HG03457 (cell line): ENCODE data around the gene PRKCZ.

Experiments used
- ATAC-seq: cut with Tn5 transposase; IDR thresholded peaks from one replicate; pipeline ENCODE4 v1.9.1; 2021; ENCODE audit warnings: moderate number of reproducible peaks; ENCODE audit not compliant: unreplicated experiment

The PRKCZ gene

GRCh38 chr1:2172551-2173146 is 122.4 kb downstream of the PRKCZ start:
- ATAC-seq = no peak

DNA sequence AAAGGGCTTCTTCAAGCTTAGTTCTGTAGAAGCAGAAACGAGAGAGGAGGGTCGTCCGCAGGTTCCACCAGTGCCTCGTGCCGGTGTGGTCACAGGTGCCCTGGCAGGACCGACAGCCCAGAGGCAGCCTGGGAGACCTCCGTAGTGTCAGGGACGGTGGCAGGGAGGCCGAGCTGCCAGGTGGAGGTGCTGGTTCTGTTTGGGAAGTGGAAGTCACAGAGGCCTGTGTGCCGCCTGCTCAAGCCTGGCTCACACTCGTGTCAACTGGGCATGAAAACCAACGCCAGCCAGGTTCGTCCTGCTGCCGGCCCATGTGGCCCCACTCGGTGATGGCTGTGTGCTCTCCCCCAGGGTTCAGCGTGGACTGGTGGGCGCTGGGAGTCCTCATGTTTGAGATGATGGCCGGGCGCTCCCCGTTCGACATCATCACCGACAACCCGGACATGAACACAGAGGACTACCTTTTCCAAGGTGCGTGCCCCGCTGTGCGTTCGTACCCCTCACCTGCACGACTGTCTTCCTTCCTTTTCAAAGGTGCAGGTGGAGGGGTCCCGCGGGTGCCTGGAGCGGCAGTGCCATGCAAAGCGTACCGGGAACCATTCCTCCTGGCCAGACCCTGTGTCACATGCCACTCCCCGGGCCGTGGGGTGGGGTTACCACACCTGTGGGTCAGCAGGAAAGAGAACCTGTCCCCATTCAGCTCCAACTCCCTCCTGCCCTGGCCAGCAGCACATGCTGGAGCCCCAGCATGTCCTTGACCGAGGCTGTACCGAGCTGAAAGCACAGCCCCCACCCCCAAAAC is 123.5 kb downstream of the PRKCZ start:
- ATAC-seq = no peak

- ATAC-seq = no peak
These were observed 124.3 kb downstream of the PRKCZ start for GRCh38 chr1:2174348-2175054.

- no peak for ATAC-seq
These were observed 124.8 kb downstream of the PRKCZ start for GRCh38 chr1:2175055-2175414.

DNA sequence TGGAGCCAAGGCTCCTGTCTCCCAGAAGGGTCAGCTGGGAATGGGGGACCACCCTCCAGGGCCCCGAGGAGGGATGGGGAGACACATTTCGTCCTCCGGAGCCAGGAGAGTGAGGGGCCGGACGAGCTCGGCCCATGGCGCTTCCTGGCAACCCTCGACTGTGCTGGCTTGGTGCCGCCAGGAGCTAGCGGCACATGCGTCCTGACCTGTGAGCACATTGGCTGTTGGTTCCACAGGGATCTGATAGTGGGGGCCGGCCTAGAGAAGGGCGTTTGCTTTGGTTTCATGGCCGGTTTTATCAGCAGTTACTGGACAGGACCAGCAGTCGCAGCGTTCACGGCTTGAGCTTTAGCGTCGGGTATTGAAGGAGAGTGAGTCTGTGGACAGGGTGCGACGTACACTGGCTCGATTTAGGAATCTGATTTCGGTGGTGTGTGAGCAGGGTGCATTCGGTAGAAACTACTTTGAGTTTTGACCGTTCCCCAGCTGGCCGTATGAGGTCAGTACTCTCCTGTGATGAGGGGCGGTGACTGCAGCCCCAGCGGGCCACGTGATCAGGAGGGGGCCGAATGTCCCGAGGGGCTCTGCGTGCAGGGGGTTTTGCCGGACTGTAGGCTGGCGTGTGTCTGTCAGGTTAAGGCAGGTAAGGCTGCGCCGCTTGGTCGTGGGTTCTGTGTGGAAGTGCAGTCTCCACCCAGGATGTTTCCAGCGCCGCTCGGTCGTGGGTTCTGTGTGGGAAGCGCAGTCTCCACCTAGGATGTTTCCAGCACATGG is 125.7 kb downstream of the PRKCZ start:
- no peak for ATAC-seq

DNA sequence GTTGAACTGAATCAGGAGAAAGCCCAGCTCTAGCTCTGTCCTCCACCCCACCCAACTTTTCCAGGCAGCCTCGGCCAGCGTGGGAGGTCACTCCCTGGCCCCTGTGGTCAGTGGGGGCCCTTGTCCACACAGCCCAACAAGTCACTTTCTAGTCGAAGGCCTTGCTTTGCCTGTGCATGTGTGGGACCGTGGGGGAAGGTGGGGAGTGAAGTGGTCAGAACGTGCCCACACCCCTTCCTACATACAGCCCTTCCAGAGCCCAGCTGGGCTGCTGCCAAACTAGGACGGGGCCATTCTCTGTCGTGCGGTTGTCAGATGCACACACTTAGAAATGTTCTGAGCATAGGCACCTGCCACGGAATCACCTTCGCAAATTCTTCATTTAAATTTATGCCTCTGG is 126.4 kb downstream of the PRKCZ start:
- no peak for ATAC-seq

DNA sequence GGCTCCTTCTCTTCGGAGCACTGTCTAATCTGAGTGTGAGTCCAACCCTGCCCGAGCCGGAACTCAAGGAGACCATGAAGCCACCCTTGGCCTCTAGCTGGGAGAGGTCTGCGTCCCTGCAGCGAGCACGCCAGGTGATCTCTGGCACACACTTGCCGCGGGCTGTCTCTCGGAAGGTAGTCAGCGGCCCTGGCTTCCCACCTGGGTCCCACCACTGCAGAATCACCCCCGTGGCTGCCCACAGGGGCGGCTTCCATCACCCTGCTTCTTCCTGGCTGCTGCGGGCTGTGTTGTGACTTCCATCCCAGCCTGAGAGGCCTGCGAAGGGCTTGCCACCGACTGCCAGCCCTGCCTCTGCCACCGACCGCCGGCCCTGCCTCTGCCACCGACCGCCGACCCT is 127.3 kb downstream of the PRKCZ start:
- ATAC-seq = no peak

DNA sequence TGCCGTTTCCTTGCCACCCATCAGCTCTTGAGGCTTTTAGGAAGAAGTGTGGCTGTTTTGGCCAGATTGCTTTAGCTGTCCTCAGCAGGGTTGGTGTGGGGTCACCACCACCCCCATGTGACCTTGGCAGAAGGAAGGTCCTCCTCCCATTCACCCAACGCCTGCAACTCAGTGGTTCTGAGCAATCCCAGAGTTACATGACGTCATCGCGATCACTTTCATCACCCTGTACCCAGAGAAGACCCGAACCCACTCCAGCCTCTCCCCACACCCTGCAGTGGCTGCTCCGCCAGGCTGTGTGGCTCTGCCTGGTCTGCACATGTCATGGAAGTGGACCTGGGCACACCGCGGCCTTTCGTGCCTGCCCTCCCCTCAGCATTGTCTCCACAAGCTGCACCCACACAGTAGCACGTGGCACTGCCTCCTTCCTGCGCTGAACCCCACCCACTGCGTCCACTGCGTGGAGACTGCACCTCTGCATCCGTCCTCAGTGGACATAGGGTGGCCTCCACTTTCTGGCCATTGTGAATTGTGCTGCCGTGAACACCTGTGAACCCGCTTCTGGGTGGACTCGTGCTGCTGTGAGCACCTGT is 127.8 kb downstream of the PRKCZ start:
- ATAC-seq = no peak

DNA sequence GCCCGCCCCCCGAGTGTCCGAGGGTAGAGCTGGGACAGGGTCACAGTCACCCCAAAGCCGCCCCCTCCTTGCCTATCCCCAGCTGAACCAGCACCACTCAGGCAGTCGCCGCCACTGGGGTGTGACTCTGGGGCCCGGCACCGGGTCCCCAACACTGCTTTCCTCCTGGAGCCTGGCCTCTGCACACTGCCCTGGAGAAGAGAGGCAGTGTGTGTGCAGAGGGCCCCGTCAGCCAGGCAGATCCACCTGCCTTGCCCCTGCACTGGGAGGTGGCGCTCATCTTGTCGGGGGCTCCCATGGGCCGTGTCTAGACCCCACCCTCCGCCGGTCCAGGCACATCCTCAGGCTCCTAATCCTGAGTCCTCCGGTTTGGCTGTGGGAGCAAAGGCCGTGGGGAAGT is 128.7 kb downstream of the PRKCZ start:
- ATAC-seq = no peak

- ATAC-seq = no peak
These were observed 129.2 kb downstream of the PRKCZ start for GRCh38 chr1:2179283-2180013.

DNA sequence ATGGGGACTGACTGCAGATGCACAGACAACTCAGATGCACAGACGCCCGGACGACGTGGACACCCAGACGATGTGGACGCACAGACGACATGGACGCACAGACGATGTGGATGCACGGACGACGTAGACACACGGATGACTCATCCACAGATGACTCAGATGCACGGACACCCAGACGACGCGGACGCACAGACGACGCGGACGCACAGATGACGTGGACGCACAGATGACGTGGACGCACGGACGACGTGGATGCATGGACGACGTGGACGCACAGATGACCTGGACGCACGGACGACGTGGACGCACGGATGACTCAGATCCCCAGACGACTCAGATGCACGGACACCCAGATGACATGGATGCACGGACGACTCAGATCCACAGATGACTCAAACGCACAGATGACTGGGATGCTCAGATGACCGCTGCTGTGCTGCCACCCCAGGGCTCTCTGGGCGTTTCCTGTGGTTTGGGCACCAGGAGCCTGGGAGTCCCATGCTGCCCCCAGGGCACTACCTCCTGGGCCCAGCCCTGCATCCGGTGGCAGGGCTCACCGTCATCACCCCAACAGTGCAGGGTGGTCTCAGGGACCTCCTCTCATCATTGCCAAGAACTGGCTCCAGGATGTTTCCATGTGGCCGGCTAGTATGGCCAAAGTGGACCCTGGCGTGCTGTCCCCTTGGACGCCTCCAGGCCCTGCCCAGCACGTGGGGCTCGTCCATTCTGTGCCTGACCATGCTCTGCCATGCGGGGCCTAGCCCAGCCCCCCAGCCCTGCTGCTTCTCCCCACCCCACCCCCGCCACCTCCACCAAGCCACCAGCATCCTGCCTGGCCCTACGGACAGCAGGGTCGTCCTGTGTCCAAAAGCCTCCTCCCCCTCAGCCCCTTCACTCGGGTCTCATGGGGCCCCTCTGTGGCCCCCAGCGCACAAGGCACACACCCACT is 130.4 kb downstream of the PRKCZ start:
- ATAC-seq = no peak

- no peak for ATAC-seq
These were observed 131.1 kb downstream of the PRKCZ start for GRCh38 chr1:2181271-2181670.

DNA sequence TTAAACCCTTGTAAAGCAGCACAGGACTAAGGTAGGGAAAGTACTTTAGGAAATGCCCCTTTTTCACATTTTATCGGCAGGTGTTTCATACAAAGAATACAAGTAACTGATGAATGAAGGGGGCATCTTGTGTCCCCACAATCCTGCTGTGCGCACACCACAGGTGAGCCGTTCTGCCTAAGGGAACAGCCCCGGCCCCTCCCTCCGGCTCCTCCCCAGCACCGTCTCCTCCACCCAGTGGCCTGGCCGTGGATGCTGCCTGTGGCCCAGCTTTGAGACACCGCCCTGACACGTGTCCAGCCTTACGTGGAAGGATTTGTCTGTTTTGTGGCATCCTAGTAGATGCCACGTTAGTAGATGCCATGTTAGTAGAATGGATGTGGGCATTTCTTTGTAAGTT is 131.5 kb downstream of the PRKCZ start:
- ATAC-seq = no peak

DNA sequence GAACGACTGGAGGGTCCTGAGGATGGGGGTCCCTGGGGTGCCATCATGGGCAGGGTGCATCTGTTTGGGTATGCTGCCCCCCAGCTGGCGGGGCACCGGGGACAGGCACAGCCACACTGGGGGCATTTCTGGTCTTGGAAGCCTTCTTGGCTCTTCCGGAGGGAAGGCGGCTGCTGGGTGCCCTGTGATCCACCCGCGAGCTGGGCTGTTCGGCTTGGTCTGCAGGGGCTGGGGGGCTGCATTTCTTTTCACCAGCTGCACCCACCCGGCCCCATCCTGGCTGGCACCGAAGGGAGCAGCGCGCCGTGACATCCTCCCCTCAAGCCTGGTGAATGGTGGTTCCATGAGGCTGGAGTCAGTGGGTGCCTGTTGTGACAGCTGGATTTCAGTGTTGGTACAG is 132.2 kb downstream of the PRKCZ start:
- ATAC-seq = no peak

GRCh38 chr1:2183937-2184334 is 133.7 kb downstream of the PRKCZ start:
- ATAC-seq = no peak

DNA sequence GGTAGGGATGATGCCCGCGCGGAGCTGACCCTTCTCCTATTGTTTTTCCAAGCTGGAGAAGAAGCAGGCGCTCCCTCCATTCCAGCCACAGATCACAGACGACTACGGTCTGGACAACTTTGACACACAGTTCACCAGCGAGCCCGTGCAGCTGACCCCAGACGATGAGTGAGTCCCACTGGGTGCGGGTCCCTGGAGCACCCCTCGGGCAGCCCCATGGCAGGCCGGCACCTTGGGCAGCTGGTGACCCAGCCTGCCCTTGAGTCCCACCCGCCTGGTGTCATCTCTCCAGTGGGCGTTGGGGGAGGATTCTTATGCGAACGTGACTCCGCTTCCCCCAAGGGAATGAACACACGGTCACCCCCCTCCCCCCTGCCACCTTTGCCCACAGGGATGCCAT is 134.3 kb downstream of the PRKCZ start:
- no peak for ATAC-seq

GRCh38 chr1:2184934-2185333 is 134.7 kb downstream of the PRKCZ start:
- no peak for ATAC-seq

GRCh38 chr1:2185880-2186855 is 136.0 kb downstream of the PRKCZ start:
- ATAC-seq = no peak
